GM12878 (cell line): Measurements from ENCODE around the gene NOD2. TPM values are rescaled to one million over a fixed set of nuclear protein-coding genes. Genes with fewer than 3 reads are reported as not detected.

Experiments
- CBFB ChIP-seq: IDR thresholded peaks from 2 replicates; pipeline ENCODE4 v1.6.1; 2016; ENCODE audit warnings: antibody characterized with exemption, low read depth
- CHD4 ChIP-seq: fragments of 200-600 bp; sonication (generic); IDR thresholded peaks from 2 replicates; pipeline ENCODE4 v1.6.1; 2016; ENCODE audit warnings: mild to moderate bottlenecking
- DPF2 ChIP-seq: fragments of 450-650 bp; IDR thresholded peaks from 2 replicates; pipeline ENCODE4 v1.6.1; 2017; ENCODE audit warnings: mild to moderate bottlenecking
- HCFC1 ChIP-seq: fragments of 150-350 bp; IDR thresholded peaks from 2 replicates; pipeline ENCODE4 v1.6.1; 2014; ENCODE audit warnings: low read length
- IKZF1 ChIP-seq: fragments of 450-650 bp; conservative IDR thresholded peaks from 2 replicates; pipeline ENCODE4 v1.6.1; 2017; ENCODE audit warnings: antibody characterized with exemption, mild to moderate bottlenecking
- MYB ChIP-seq: fragments of 150-350 bp; IDR thresholded peaks from 2 replicates; pipeline ENCODE4 v1.6.1; 2014; ENCODE audit warnings: mild to moderate bottlenecking, low read depth, low read length, borderline replicate concordance
- NFIC ChIP-seq: IDR thresholded peaks from 2 replicates; pipeline ENCODE4 v1.6.1; 2012; ENCODE audit warnings: low read depth, mild to moderate bottlenecking, inconsistent platforms, low read length, moderate library complexity
- PAX8 ChIP-seq: fragments of 450-650 bp; IDR thresholded peaks from 2 replicates; pipeline ENCODE4 v1.6.1; 2017; ENCODE audit warnings: mild to moderate bottlenecking, moderate library complexity
- RAD21 ChIP-seq: IDR thresholded peaks from 2 replicates; pipeline ENCODE4 v1.6.1; 2011; ENCODE audit warnings: mild to moderate bottlenecking, low read depth, low read length, moderate library complexity; ENCODE audit not compliant: insufficient read depth
- RBBP5 ChIP-seq: fragments of 200-600 bp; sonication (generic); conservative IDR thresholded peaks from 2 replicates; pipeline ENCODE4 v1.6.1; 2016
- SPI1 ChIP-seq: IDR thresholded peaks from 2 replicates; pipeline ENCODE4 v1.6.1; 2011; ENCODE audit warnings: low read depth, mild to moderate bottlenecking, low read length, moderate library complexity, borderline replicate concordance; ENCODE audit not compliant: insufficient read depth
- TCF12 ChIP-seq: IDR thresholded peaks from 2 replicates; pipeline ENCODE4 v1.6.1; 2011; ENCODE audit warnings: low read depth, mild to moderate bottlenecking, low read length
- YBX1 ChIP-seq: fragments of 450-650 bp; IDR thresholded peaks from 2 replicates; pipeline ENCODE4 v1.6.1; 2016; ENCODE audit warnings: antibody characterized with exemption
- YY1 ChIP-seq: IDR thresholded peaks from 2 replicates; pipeline ENCODE4 v1.6.1; 2011; ENCODE audit warnings: low read depth, mild to moderate bottlenecking, low read length
- ZNF622 ChIP-seq: fragments of 450-650 bp; IDR thresholded peaks from 2 replicates; pipeline ENCODE4 v1.6.1; 2017; ENCODE audit warnings: mild to moderate bottlenecking, inconsistent platforms
- polyA plus RNA-seq, 11 experiments: library from polyadenylated mRNA; depleted of rRNA in 4 of 11; unstranded in 6 of 11; stranded (reverse) in 5 of 11; fragments of >200 nt; fragmentation: Nextera tagmentation in 4 of 11; fragmentation: Illumina TruSeq in 1 of 11; extraction: Ambion mirVana in 4 of 11; extraction: Trizol in 1 of 11; gene quantifications; 1 replicate in 1 of 11; 2 replicates in 10 of 11; pipeline versions ENCODE4 v1.2.1 to v1.2.3, GENCODE V29; 2011 to 2016; ENCODE audit warnings: inconsistent platforms in 2 of 11, missing spikeins in 2 of 11, low read depth in 1 of 11
- total RNA-seq, 4 experiments: library from RNA; depleted of rRNA in 3 of 4; stranded (reverse); fragments of >200 nt in 3 of 4; fragmentation: Illumina TruSeq in 1 of 4; extraction: Trizol in 1 of 4; gene quantifications; 2 replicates each; pipeline versions ENCODE4 v1.2.1 to v1.2.3, GENCODE V29; 2013 to 2021
- TF ChIP-seq, protein P1 (sequence below): fragments of 450-650 bp; formaldehyde crosslinking; IDR thresholded peaks from 2 replicates; pipeline ENCODE4 v1.4.0; 2020; ENCODE audit warnings: mild to moderate bottlenecking, moderate library complexity
- TF ChIP-seq, protein P2 (sequence below): fragments of 450-650 bp; IDR thresholded peaks from 2 replicates; pipeline ENCODE4 v1.6.1; 2018; ENCODE audit warnings: mild to moderate bottlenecking, low read depth, moderate library complexity; ENCODE audit not compliant: partially characterized antibody
- TF ChIP-seq, protein P3 (sequence below): fragments of 450-650 bp; IDR thresholded peaks from 2 replicates; pipeline ENCODE4 v1.6.1; 2017; ENCODE audit warnings: borderline replicate concordance
- TF ChIP-seq, protein P4 (sequence below): fragments of 450-650 bp; IDR thresholded peaks from 2 replicates; pipeline ENCODE4 v1.6.1; 2017; ENCODE audit warnings: low read depth, mild to moderate bottlenecking, moderate library complexity
- TF ChIP-seq, protein P5 (sequence below): fragments of 450-650 bp; IDR thresholded peaks from 2 replicates; pipeline ENCODE4 v1.6.1; 2016; ENCODE audit warnings: mild to moderate bottlenecking

NOD2 gene
- total and polyA plus RNA-seq, 10 of the 15 experiments (the other 5 are each of a cell fraction or from before 2014, with no cell fraction given), result 1.0 to 18.6 (median 6.7) TPM

DNA sequence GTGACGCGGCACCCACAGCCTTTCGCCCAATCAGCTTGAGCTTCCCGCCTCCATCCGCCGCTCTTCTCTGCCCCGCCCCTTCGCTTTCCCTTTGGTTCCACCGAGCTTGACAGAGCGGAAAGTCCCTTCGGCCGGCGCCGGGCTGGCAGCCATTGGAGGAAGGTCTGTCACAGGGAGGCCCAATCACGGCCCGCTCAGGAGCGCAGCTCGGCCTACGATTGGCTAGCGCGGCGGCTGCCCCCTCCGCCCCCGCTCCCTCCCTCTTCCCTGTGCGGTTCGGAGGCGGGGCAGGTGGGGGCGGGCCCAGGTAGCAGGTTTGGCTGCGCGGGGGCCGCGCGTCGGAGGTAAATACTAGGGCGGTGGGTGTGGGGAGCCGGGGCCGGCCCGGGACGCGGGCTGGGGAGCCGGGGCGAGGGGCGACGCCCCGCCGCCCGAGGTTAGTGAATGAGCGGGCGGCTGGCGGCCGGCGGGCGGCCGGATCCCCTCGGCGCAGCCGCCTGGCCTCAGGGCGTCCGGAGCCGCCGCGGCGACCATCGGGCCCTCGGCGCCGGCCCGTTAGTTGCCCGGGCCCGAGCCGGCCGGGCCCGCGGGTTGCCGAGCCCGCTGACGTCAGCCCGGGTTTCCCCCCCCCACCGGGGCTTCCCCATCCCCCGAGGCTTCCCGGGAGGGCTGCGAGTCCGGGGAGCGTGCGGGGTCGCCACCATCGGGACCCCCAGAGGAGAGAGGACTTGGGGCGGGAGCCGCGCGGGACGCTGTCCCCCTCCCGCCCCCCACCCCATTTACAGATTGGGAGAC, 48.6 kb downstream of the NOD2 start, which contains the start of gene CYLD (continued):
- TF ChIP-seq, protein P1, sequence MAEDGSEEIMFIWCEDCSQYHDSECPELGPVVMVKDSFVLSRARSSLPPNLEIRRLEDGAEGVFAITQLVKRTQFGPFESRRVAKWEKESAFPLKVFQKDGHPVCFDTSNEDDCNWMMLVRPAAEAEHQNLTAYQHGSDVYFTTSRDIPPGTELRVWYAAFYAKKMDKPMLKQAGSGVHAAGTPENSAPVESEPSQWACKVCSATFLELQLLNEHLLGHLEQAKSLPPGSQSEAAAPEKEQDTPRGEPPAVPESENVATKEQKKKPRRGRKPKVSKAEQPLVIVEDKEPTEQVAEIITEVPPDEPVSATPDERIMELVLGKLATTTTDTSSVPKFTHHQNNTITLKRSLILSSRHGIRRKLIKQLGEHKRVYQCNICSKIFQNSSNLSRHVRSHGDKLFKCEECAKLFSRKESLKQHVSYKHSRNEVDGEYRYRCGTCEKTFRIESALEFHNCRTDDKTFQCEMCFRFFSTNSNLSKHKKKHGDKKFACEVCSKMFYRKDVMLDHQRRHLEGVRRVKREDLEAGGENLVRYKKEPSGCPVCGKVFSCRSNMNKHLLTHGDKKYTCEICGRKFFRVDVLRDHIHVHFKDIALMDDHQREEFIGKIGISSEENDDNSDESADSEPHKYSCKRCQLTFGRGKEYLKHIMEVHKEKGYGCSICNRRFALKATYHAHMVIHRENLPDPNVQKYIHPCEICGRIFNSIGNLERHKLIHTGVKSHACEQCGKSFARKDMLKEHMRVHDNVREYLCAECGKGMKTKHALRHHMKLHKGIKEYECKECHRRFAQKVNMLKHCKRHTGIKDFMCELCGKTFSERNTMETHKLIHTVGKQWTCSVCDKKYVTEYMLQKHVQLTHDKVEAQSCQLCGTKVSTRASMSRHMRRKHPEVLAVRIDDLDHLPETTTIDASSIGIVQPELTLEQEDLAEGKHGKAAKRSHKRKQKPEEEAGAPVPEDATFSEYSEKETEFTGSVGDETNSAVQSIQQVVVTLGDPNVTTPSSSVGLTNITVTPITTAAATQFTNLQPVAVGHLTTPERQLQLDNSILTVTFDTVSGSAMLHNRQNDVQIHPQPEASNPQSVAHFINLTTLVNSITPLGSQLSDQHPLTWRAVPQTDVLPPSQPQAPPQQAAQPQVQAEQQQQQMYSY (CRISPR knock-in tag), result no peak
- TF ChIP-seq CBFB (no peak; the same call in 1 of the 2 replicates), PAX8 (no peak), RAD21 (no peak), CHD4 (no peak), YBX1 (no peak), MYB (no peak), SPI1 (no peak), HCFC1 (peak; percentile 45; the same call in 1 of the 2 replicates), ZNF622 (peak; percentile 82), NFIC (no peak), IKZF1 (peak; percentile 78), RBBP5 (0 out of 2 replicates have a peak, but pooled peaks have one; percentile 32), DPF2 (peak; percentile 81), YY1 (peak; percentile 96), TCF12 (0 out of 2 replicates have a peak, but pooled peaks have one; percentile 16)
- TF ChIP-seq, protein P2, sequence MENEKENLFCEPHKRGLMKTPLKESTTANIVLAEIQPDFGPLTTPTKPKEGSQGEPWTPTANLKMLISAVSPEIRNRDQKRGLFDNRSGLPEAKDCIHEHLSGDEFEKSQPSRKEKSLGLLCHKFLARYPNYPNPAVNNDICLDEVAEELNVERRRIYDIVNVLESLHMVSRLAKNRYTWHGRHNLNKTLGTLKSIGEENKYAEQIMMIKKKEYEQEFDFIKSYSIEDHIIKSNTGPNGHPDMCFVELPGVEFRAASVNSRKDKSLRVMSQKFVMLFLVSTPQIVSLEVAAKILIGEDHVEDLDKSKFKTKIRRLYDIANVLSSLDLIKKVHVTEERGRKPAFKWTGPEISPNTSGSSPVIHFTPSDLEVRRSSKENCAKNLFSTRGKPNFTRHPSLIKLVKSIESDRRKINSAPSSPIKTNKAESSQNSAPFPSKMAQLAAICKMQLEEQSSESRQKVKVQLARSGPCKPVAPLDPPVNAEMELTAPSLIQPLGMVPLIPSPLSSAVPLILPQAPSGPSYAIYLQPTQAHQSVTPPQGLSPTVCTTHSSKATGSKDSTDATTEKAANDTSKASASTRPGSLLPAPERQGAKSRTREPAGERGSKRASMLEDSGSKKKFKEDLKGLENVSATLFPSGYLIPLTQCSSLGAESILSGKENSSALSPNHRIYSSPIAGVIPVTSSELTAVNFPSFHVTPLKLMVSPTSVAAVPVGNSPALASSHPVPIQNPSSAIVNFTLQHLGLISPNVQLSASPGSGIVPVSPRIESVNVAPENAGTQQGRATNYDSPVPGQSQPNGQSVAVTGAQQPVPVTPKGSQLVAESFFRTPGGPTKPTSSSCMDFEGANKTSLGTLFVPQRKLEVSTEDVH, result no peak
- TF ChIP-seq, protein P3, sequence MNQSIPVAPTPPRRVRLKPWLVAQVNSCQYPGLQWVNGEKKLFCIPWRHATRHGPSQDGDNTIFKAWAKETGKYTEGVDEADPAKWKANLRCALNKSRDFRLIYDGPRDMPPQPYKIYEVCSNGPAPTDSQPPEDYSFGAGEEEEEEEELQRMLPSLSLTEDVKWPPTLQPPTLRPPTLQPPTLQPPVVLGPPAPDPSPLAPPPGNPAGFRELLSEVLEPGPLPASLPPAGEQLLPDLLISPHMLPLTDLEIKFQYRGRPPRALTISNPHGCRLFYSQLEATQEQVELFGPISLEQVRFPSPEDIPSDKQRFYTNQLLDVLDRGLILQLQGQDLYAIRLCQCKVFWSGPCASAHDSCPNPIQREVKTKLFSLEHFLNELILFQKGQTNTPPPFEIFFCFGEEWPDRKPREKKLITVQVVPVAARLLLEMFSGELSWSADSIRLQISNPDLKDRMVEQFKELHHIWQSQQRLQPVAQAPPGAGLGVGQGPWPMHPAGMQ, result no peak
- TF ChIP-seq, protein P4, sequence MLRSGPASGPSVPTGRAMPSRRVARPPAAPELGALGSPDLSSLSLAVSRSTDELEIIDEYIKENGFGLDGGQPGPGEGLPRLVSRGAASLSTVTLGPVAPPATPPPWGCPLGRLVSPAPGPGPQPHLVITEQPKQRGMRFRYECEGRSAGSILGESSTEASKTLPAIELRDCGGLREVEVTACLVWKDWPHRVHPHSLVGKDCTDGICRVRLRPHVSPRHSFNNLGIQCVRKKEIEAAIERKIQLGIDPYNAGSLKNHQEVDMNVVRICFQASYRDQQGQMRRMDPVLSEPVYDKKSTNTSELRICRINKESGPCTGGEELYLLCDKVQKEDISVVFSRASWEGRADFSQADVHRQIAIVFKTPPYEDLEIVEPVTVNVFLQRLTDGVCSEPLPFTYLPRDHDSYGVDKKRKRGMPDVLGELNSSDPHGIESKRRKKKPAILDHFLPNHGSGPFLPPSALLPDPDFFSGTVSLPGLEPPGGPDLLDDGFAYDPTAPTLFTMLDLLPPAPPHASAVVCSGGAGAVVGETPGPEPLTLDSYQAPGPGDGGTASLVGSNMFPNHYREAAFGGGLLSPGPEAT, result peak; percentile 100
- TF ChIP-seq, protein P5, sequence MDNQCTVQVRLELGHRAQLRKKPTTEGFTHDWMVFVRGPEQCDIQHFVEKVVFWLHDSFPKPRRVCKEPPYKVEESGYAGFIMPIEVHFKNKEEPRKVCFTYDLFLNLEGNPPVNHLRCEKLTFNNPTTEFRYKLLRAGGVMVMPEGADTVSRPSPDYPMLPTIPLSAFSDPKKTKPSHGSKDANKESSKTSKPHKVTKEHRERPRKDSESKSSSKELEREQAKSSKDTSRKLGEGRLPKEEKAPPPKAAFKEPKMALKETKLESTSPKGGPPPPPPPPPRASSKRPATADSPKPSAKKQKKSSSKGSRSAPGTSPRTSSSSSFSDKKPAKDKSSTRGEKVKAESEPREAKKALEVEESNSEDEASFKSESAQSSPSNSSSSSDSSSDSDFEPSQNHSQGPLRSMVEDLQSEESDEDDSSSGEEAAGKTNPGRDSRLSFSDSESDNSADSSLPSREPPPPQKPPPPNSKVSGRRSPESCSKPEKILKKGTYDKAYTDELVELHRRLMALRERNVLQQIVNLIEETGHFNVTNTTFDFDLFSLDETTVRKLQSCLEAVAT, result no peak
